Frontal cortex (tissue), 4 donors: ENCODE data around the gene NDST1. TPM values are rescaled to one million over a fixed set of nuclear protein-coding genes. Genes with fewer than 3 reads are reported as not detected.

ENCODE experiments used
- DNase-seq, 2 donors: peaks; one replicate each; pipeline ENCODE4 v3.0.0; 2012; ENCODE audit warnings: low spot score in 2 of 2
- FAIRE-seq: peaks from 2 replicates; lab custom pipeline; 2012; peaks lifted over from hg19 to GRCh38; lab: Jason Lieb, UNC
- total RNA-seq: library from RNA; depleted of rRNA; stranded (reverse); fragments of >200 nt; gene quantifications from one replicate; pipeline ENCODE4 v1.2.3, GENCODE V29; 2014
- donor health status: control.
- donor health status: control.
- donor health status: control.

NDST1 gene
- total RNA-seq, 1 donor from 2014 or later = 16.3 TPM

- no peak for FAIRE-seq
- no peak for DNase-seq
Measured at GRCh38 chr5:150578781-150579461, 71.0 kb downstream of the NDST1 start.

- DNase-seq (no peak), FAIRE-seq (no peak)
Measured at GRCh38 chr5:150579462-150580400, 71.8 kb downstream of the NDST1 start.

- no peak for DNase-seq
- no peak for FAIRE-seq
Measured at GRCh38 chr5:150580917-150581316, 73.0 kb downstream of the NDST1 start.

- no peak for FAIRE-seq
- no peak for DNase-seq
Measured at GRCh38 chr5:150582241-150583109, 74.5 kb downstream of the NDST1 start.

GRCh38 chr5:150583541-150584225, 75.8 kb downstream of the NDST1 start:
- FAIRE-seq (no peak), DNase-seq (no peak)

- FAIRE-seq = no peak
- no peak for DNase-seq
Measured at GRCh38 chr5:150584556-150585335, 76.8 kb downstream of the NDST1 start.

- DNase-seq (no peak), FAIRE-seq (no peak)
Measured at GRCh38 chr5:150585781-150586341, 77.9 kb downstream of the NDST1 start.

GRCh38 chr5:150587016-150587415, 79.1 kb downstream of the NDST1 start:
- DNase-seq = no peak
- FAIRE-seq = no peak

GRCh38 chr5:150587856-150588595, 80.1 kb downstream of the NDST1 start:
- FAIRE-seq (no peak), DNase-seq (no peak)

GRCh38 chr5:150588596-150588890, 80.6 kb downstream of the NDST1 start:
- no peak for FAIRE-seq
- no peak for DNase-seq

GRCh38 chr5:150589862-150590601, 82.1 kb downstream of the NDST1 start:
- FAIRE-seq (no peak), DNase-seq (no peak)

GRCh38 chr5:150590979-150591695, 83.2 kb downstream of the NDST1 start:
- FAIRE-seq = no peak
- DNase-seq = no peak

- DNase-seq = no peak
- no peak for FAIRE-seq
Measured at GRCh38 chr5:150593593-150593992, 85.7 kb downstream of the NDST1 start.

GRCh38 chr5:150593996-150594395, 86.1 kb downstream of the NDST1 start:
- FAIRE-seq (no peak), DNase-seq (no peak)

GRCh38 chr5:150595466-150596031, 87.6 kb downstream of the NDST1 start:
- DNase-seq = no peak
- FAIRE-seq = no peak

GRCh38 chr5:150596313-150596712, 88.4 kb downstream of the NDST1 start:
- DNase-seq = no peak
- FAIRE-seq = no peak
